CD14-positive monocyte (primary cell): ENCODE measurements around the gene WDR70. TPM values are rescaled to one million over a fixed set of nuclear protein-coding genes. Genes with fewer than 3 reads are reported as not detected.

Source experiments
- DNase-seq, 3 donors: peaks; one replicate each; pipeline ENCODE4 v3.0.0-alpha.2; 2011 to 2022
- H2AFZ ChIP-seq: 2 replicates; pipeline ENCODE4 v1.6.0; 2012; ENCODE audit warnings: mild to moderate bottlenecking, low read depth, low read length, inconsistent platforms; ENCODE audit not compliant: insufficient read depth, poor library complexity, severe bottlenecking
- H3K27ac ChIP-seq, 2 donors: 1 replicate in 1 of 2; 2 replicates in 1 of 2; pipeline ENCODE4 v1.5.1; 2012 to 2013; ENCODE audit warnings: low read length in 2 of 2, control low read depth in 1 of 2, inconsistent platforms in 1 of 2, low read depth in 1 of 2, mild to moderate bottlenecking in 1 of 2
- H3K27me3 ChIP-seq, 2 donors: one replicate each; pipeline versions ENCODE4 v1.6.0 to v1.6.1; 2011 to 2013; ENCODE audit warnings: low read length in 2 of 2; ENCODE audit not compliant: control insufficient read depth in 2 of 2, insufficient read depth in 2 of 2
- H3K36me3 ChIP-seq, 2 donors: replicated peaks in 1 of 2; 1 replicate in 1 of 2; 2 replicates in 1 of 2; pipeline versions ENCODE4 v1.5.1 to v1.6.1; 2012 to 2013; ENCODE audit warnings: low read length in 2 of 2, control low read depth in 1 of 2, inconsistent platforms in 1 of 2, mild to moderate bottlenecking in 1 of 2; ENCODE audit not compliant: insufficient read depth in 2 of 2, control insufficient read depth in 1 of 2
- H3K4me1 ChIP-seq, 2 donors: 1 replicate in 1 of 2; 2 replicates in 1 of 2; pipeline versions ENCODE4 v1.5.1 to v1.6.1; 2012 to 2013; ENCODE audit warnings: low read length in 2 of 2, control low read depth in 1 of 2, inconsistent platforms in 1 of 2, mild to moderate bottlenecking in 1 of 2, moderate library complexity in 1 of 2; ENCODE audit not compliant: insufficient read depth in 2 of 2, control insufficient read depth in 1 of 2
- H3K4me2 ChIP-seq: replicated peaks from 2 replicates; pipeline ENCODE3; 2012; ENCODE audit warnings: low read length, moderate library complexity, mild to moderate bottlenecking; ENCODE audit not compliant: poor library complexity, severe bottlenecking; ENCODE audit errors: extremely low read depth
- H3K4me3 ChIP-seq, 3 experiments: fragments of 200-600 bp in 1 of 3; sonication (generic) in 1 of 3; replicated peaks in 1 of 3; 1 replicate in 2 of 3; 2 replicates in 1 of 3; pipeline ENCODE4 v1.5.1; 2011 to 2013; ENCODE audit warnings: low read length in 3 of 3, mild to moderate bottlenecking in 3 of 3, control low read depth in 2 of 3, low read depth in 2 of 3, inconsistent platforms in 1 of 3, moderate library complexity in 1 of 3
- H3K79me2 ChIP-seq: 2 replicates; pipeline ENCODE4 v1.6.0; 2012; ENCODE audit warnings: mild to moderate bottlenecking, control low read depth, inconsistent platforms, low read length, moderate library complexity; ENCODE audit not compliant: insufficient read depth
- H3K9ac ChIP-seq: 2 replicates; pipeline ENCODE4 v1.6.0; 2017; ENCODE audit warnings: low read length, mild to moderate bottlenecking; ENCODE audit not compliant: insufficient read depth, poor library complexity, severe bottlenecking
- H3K9me3 ChIP-seq, 2 donors: replicated peaks in 1 of 2; 1 replicate in 1 of 2; 2 replicates in 1 of 2; pipeline versions ENCODE4 v1.5.1 to v1.6.1; 2012 to 2013; ENCODE audit warnings: low read length in 2 of 2, control low read depth in 1 of 2; ENCODE audit not compliant: control insufficient read depth in 1 of 2, insufficient read depth in 1 of 2
- H4K20me1 ChIP-seq: 2 replicates; pipeline ENCODE4 v1.6.0; 2012; ENCODE audit warnings: mild to moderate bottlenecking, low read length, control low read depth, moderate library complexity; ENCODE audit not compliant: insufficient read depth
- H3K27ac Mint-ChIP-seq, 7 donors: one replicate each; pipeline ENCODE4 v1.8.0; 2020; ENCODE audit warnings: mild to moderate bottlenecking in 7 of 7, mixed read lengths in 7 of 7, moderate library complexity in 6 of 7, inconsistent platforms in 2 of 7
- H3K27me3 Mint-ChIP-seq, 3 donors: one replicate each; pipeline ENCODE4 v1.8.0; 2021 to 2022; ENCODE audit warnings: low read depth in 3 of 3, mild to moderate bottlenecking in 3 of 3, mixed read lengths in 3 of 3, moderate library complexity in 3 of 3, inconsistent platforms in 1 of 3
- H3K36me3 Mint-ChIP-seq, 2 donors: one replicate each; pipeline ENCODE4 v1.8.0; 2020; ENCODE audit warnings: mixed read lengths in 2 of 2, inconsistent platforms in 1 of 2, mild to moderate bottlenecking in 1 of 2
- H3K4me1 Mint-ChIP-seq: one replicate; pipeline ENCODE4 v1.8.0; 2020; ENCODE audit warnings: mild to moderate bottlenecking, mixed read lengths
- H3K4me3 Mint-ChIP-seq, 2 donors: one replicate each; pipeline ENCODE4 v1.8.0; 2020; ENCODE audit warnings: mild to moderate bottlenecking in 2 of 2, mixed read lengths in 2 of 2, moderate library complexity in 1 of 2
- H3K9me3 Mint-ChIP-seq, 7 donors: one replicate each; pipeline ENCODE4 v1.8.0; 2020 to 2022; ENCODE audit warnings: mixed read lengths in 7 of 7, mild to moderate bottlenecking in 6 of 7, moderate library complexity in 6 of 7, inconsistent platforms in 2 of 7
- WGBS: methylation state at CpG from one replicate; pipeline ENCODE4 v1.1.5; 2013; ENCODE audit warnings: missing lambda C conversion rate; ENCODE audit not compliant: insufficient coverage; 5-methylcytosine and 5-hydroxymethylcytosine counted together
- intact Hi-C, 2 donors: fragments of 100-400 bp; cut with micrococcal nuclease; formaldehyde crosslinking; loops; one replicate each; pipeline versions ENCODE4 v1.15.0 to v1.15.1; 2023
- polyA plus RNA-seq, 3 donors: library from polyadenylated mRNA; depleted of rRNA in 1 of 3; unstranded in 2 of 3; stranded (reverse) in 1 of 3; fragments of 300-500 nt in 2 of 3; fragments of >200 nt in 1 of 3; fragmentation: Illumina TruSeq in 2 of 3; gene quantifications; 1 replicate in 2 of 3; 2 replicates in 1 of 3; pipeline ENCODE4 v1.2.3, GENCODE V29; 2012 to 2021
- TF ChIP-seq, protein P1 (sequence below): fragments of 200-600 bp; IDR thresholded peaks from one replicate; pipeline ENCODE4 v1.8.0; 2022; ENCODE audit warnings: antibody characterized with exemption, mild to moderate bottlenecking

The WDR70 gene
- polyA plus RNA-seq, 3 donors, result 13.1 to 21.0 (median 19.1) TPM

DNA sequence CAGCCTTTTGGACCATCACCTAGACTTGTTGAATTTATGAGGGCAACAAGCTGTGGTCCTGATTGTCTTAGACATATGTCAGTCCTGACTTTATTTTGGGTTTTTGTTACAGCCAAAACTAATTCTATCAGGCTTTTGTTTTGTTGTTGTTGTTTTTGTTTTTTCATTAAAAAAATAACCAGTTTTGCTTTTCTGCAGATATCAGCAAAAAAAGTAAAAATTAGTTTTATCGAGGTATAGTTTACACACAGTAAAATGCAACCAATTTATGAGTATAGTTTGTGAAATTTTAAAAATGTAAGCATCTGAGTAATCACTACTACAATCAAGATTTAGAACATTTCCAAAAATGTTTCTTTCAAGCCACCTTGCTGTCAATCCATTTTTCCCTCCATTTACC, 48.9 kb downstream of the WDR70 start:
- Histone ChIP-seq H2AFZ (no peak overlapping the region), H3K4me3 (no peak overlapping the region), H3K79me2 (no peaks in the 10 kb centered on the region), H3K27ac (no peak overlapping the region), H3K4me1 (no peaks in the 10 kb centered on the region), H3K9ac (no peak overlapping the region), H3K4me2 (no peak overlapping the region), H4K20me1 (no peaks in the 10 kb centered on the region), H3K27me3 (no peaks in the 10 kb centered on the region), H3K9me3 (no peaks in the 10 kb centered on the region), H3K36me3 (peaks cover 16 to 48% of the 10 kb centered on the region in 2 donors)
- intact Hi-C loops, result no loop called here
- TF ChIP-seq, protein P1, sequence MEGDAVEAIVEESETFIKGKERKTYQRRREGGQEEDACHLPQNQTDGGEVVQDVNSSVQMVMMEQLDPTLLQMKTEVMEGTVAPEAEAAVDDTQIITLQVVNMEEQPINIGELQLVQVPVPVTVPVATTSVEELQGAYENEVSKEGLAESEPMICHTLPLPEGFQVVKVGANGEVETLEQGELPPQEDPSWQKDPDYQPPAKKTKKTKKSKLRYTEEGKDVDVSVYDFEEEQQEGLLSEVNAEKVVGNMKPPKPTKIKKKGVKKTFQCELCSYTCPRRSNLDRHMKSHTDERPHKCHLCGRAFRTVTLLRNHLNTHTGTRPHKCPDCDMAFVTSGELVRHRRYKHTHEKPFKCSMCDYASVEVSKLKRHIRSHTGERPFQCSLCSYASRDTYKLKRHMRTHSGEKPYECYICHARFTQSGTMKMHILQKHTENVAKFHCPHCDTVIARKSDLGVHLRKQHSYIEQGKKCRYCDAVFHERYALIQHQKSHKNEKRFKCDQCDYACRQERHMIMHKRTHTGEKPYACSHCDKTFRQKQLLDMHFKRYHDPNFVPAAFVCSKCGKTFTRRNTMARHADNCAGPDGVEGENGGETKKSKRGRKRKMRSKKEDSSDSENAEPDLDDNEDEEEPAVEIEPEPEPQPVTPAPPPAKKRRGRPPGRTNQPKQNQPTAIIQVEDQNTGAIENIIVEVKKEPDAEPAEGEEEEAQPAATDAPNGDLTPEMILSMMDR, result no peak
- Mint-ChIP-seq H3K36me3 (peaks cover 28 to 59% of the 10 kb centered on the region in 2 donors), H3K4me3 (no peak overlapping the region), H3K9me3 (peaks cover 0 to 1% (median 0%) of the 10 kb centered on the region in 7 donors), H3K27ac (no peak overlapping the region), H3K4me1 (no peaks in the 10 kb centered on the region), H3K27me3 (no peaks in the 10 kb centered on the region)
- DNase-seq, result no peak
- no CpG with 5 or more reads among the region's 1 CpG for WGBS

DNA sequence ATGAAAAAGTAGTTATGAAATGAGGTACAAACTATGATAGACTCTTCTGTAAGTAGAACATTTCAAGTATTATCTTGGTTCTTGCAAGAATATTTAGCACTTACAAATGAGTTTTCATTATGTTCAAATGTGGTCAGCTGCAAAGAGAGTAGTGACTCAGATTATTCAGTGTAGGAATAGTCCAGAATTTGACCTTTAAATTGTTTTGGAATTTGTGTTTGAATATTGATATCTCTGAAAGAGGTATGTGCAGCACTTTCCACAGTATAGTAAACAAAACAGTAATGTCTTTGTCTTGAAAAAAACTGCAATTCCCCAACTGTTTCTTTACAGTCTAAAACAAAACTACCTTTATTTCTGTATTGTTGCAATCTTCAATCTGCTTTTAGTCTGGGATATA, 56.1 kb downstream of the WDR70 start:
- Histone ChIP-seq H4K20me1 (no peaks in the 10 kb centered on the region), H3K27me3 (no peaks in the 10 kb centered on the region), H3K9me3 (no peaks in the 10 kb centered on the region), H3K4me3 (no peak overlapping the region), H3K9ac (no peak overlapping the region), H3K4me1 (no peaks in the 10 kb centered on the region), H3K27ac (no peak overlapping the region), H3K4me2 (no peak overlapping the region), H3K36me3 (peaks cover 14 to 35% of the 10 kb centered on the region in 2 donors), H2AFZ (no peak overlapping the region), H3K79me2 (no peaks in the 10 kb centered on the region)
- Mint-ChIP-seq H3K27me3 (no peaks in the 10 kb centered on the region), H3K9me3 (no peaks in the 10 kb centered on the region), H3K4me1 (peaks cover 8% of the 10 kb centered on the region), H3K27ac (no peak overlapping the region), H3K36me3 (peaks cover 22 to 49% of the 10 kb centered on the region in 2 donors), H3K4me3 (no peak overlapping the region)
- intact Hi-C loops, result no loop called here
- TF ChIP-seq, protein P1, result no peak
- DNase-seq, result no peak
